Embryonic facial prominence (tissue), 1 donor: Measurements from ENCODE around the gene C3orf22.

Experiments
- DNase-seq: peaks from one replicate; pipeline ENCODE4 v3.0.0-alpha.2; 2016; ENCODE audit errors: extremely low spot score

C3orf22 gene

DNA sequence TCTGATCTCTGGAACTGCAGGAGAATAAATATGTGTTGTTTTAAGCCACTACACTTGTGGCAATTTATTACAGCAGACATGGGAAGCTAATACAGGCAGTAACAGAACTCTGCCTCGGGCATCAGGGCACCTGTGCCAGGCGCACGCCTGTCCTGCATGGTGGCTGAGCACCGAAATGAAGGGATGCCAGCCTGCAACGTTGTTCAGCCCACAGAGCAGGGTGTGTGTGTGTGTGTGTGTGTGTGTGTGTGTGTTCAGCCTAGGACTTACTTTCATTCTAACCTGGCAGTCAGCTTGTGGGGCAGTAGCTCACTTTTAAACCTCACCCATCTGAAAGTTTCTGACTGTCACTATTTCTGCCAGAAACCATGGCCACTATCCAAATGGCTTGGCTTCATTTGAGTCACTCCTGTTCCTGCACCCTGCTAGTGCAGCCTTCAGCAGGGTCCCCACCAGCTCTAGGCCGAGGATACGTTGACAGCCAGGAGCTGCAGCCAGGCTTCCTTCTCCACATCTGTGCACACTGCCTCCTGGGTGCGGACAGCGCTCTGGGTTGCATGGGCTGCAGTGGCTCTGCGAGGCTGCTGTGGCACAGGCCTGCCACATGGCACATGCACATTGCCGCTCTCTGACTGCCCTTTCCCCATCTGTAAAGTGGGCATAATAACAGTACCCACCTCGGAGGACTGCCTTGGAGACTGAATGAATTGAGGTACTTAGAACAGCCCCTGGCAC lies 45.6 kb downstream of the C3orf22 start:
- DNase-seq = no peak

DNA sequence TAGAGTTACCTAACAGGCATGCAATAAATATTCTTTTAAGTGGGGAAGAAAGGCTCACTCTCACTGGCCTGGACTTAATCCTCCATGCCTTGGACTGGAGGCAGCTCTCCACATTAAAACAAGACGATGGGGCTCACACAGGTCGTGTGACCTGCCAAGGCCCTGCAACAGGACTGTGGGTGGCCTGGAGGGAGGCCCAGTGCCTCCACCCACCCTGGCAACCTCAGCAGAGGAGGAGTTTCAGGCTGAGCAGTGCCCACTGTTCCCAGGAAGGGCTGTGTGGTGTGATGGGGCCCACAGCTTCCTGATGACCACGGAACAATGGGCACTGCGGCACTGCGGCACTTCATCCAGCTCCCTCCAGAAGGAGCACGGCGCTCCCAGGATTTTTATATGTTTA lies 46.7 kb downstream of the C3orf22 start:
- no peak for DNase-seq

DNA sequence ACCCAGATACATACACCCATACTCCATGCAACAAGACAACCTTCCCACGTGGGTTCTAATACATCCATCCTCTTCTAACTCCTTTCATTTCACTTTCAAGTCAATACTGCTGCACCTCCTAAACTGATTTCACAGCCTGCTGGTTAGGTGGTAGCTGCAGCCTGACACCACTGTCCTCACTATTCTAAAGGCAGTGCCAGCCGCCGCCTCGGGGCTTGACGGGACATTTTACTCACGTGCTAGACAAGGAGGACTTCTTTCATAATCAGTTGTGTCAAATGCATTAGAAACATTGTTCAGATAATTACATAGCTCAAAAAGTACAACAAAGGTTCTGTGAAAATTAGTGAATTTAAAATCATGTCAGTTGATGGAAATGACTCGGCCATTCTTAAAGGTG lies 47.4 kb downstream of the C3orf22 start:
- no peak for DNase-seq

DNA sequence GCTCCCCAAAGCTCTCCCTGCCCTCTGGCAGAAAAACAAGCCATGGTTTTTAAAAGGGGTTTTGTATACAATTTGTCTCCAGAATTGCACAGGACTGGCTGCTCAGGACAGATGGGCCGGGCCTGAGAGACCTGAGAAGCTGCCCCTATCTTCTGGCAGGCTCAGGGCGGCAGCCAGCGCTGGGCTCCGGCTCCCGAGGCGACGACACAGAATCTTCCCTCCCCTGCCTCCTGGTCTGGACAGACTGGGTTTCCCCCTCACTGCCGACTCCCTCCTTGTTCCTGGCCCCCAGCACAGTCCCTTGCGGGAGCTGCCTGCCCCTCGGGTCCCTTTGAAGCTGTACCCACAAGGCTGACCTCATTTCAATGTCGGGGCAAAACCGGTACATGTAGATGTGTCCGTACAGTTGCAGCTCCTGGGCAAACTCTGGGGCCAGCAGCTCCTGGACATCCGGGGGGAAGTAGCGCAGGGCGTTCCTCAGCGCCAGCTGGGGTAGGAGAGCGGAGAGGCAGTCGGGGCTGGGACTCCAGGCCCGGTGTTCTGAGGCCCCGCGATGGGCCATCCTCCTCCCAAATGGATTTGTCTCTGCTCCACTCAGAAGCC lies 48.3 kb downstream of the C3orf22 start:
- no peak for DNase-seq

DNA sequence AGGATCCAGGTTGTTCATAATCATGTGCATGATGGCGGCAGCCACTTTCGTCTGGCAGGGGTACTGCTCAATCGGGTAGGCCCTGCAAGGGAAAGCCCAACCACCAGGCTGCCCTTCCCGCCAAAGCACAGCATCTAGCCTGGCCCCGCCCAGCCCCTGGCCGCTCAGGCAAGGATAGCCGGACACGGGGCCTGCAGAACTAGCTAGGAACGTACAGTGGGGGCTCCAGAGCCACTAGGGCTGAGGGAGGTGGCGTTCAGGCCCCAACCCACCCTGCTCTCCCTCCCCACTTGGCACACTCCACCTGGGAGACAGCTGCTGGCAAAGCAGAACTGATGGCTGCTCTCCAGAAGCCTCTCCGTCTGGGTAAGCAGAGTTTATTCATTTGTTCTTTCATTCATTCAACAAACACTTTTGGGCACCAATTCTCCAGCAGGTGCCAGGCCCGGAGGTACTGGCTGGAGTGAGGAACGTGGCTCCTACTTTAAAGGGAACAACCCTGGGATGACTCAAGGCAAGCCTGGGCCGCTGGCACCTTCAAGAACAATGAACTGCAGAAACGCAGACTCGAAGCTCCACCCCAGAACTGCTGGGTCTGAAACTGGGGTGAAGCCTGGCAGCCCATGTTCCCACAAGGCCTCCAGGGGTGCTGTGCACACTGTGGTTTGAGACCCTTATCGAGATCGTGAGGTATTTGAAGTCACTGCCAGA lies 49.0 kb downstream of the C3orf22 start:
- no peak for DNase-seq

DNA sequence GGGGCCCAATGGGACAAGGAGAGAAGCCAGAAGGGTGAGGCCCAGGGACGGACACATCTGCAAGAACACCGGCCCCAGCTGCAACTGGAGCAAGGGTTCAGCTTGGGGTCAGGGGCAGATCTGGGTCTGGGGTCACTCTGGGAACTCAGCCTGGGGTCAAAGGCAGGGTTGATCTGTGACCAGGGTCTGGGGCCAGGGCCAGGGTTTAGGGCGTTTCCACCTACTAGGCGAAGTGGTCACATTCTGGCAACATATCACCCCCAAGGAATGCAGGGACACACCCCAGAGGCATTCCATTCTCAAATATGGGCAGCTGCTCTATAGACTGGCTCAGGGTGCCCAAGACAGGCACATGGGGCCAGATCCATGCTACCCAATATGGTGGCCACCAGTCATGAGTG lies 50.2 kb downstream of the C3orf22 start:
- no peak for DNase-seq

DNA sequence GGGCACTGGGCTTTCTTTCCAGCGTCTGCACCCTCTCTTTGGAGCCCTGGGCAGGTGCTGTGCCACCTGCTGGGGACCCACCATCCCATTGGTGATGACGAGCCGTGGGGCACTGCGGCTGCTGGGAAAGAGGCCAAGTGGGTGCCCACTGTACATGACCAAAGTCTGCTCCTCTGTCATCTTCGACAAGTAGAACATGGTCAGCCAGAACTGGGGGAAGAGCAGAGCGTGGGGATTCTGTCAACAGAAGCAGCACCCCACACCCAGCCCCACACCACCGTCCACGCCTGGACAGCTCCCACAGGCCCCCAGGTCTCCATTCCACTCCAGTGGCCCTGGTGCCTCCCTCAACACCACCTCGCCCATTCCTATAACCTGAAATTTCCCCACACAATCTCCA lies 50.8 kb downstream of the C3orf22 start:
- DNase-seq = no peak

DNA sequence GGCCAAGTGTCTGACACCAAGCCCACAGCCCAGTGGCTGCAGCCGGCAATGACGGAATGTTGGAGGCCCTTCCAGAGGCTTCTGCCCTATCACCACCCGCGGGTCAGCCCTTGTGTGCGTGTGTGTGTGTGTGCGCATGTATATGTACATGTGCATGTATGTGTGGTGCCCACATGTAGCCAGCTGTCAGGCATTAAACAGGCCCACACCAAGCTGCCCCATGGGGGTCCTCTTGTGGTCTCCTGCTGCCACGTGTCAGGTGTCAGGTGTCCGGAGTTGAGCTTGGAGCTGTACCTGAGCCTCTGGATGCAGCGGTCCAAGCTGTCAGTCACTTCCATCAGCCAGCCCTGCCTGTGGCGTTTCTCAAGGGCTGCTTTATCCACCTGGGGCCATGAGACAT lies 55.0 kb downstream of the C3orf22 start:
- DNase-seq = no peak

DNA sequence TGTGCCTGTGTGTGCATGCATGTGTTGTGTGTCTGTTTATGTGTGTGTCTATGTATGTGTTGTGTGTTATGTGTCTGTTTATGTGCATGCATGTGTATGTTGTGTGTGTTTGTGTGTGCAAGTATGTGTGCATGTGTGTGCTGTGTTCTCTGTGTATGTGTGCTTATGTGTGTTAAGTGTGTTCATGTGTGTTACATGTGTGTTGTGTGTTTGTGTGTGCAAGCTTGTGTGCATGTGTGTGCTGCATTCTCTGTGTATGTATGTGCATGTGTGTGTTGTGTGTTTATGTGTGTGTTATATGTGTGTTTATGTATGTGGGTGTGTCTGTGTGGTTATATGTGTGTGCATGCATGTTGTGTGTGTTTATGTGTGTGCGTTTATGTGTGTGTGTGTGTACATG lies 56.1 kb downstream of the C3orf22 start:
- DNase-seq = no peak

DNA sequence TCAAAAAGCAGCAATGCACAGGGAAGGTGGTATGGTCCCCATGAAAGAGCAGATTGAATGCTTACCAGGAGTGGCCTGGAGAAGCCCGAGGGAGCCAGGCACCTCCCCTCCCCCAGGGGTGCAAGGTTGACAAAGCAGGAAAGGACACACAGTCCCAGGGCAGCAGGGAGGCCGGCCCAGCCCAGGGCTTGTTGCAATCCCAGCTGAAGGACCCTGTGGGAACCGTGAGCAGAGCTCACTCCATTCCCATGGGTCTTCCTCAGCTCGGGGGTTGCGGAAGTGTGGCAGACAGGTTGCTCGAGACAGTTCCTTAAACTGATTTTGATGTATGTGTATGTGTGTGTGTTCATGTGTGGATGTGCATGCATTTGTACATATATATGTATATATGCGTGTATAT lies 57.0 kb downstream of the C3orf22 start:
- DNase-seq = no peak

DNA sequence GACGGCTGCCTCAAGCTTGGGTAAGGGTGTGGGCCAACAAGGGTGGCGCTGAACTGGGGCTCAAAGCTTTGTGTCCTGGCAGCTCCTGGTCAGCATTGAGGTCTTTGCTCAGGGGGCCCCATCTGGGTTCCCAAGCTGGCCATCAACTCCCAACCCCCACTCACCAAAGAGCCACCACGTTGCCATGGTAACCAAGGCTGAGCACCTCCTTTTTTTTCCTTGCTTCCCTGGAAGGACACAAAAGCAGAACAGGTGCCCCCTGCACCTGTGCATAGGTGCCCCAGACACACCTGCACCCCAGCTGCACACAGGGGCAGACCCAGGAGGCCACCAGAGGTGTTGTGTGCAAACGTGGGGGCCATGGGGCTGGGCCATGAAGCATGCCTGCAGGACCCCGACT lies 57.7 kb downstream of the C3orf22 start:
- no peak for DNase-seq

DNA sequence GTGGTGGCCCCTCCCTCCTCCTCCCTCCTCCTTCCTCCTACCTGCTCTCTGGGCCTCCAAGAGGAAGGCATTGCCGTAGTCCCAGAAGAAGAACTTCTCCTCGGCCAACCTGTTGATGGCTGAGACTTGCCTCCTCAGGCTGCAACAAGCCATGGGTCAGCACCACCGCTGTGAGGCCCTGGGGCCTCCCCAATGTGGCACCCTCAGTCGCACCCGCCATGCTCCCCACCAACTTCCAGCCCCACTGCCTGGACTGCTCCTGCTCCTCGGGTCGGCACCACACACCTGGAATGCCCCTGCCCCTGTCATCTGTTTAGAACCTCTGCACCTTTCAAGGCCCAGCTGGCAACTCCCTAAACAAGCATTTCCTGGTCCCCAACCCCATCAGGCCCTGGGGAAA lies 58.7 kb downstream of the C3orf22 start:
- no peak for DNase-seq
